Tibial nerve (tissue), 3 donors: ENCODE measurements around the gene NAT10.

ENCODE experiments used
- POLR2A ChIP-seq, 2 donors: fragments of 450-650 bp; IDR thresholded peaks; one replicate each; pipeline ENCODE4 v1.6.1; 2017; ENCODE audit warnings: antibody characterized with exemption in 2 of 2, mild to moderate bottlenecking in 2 of 2, moderate library complexity in 2 of 2
- TF ChIP-seq, protein P1 (sequence below), 5 experiments: fragments of 200-600 bp in 3 of 5; fragments of 450-650 bp in 2 of 5; sonication (generic) in 3 of 5; IDR thresholded peaks; one replicate each; pipeline ENCODE4 v1.5.1; 2016 to 2019; ENCODE audit warnings: antibody characterized with exemption in 5 of 5, mild to moderate bottlenecking in 3 of 5, moderate library complexity in 2 of 5

DNA sequence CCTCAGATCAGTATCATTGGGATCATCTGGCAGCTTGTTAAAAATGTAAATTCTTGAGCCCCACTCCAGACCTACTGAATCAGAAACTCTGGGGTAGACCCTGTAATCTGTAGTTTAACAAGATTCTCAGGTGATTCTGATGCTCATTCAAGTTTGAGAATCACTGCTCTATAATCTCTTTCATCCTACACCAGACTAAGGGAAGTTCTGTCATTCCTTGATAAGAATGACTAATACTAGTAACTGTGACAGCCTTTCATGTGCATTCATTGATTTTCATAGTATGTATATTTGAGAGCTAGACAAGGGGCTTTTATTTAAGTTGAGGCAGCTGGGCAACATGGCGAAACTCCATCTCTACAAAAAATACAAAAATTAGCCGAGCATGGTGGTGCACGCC is 30.0 kb downstream of the NAT10 start:
- TF ChIP-seq POLR2A (IDR thresholded peaks at IDR 0.05): no peak
- TF ChIP-seq, protein P1, sequence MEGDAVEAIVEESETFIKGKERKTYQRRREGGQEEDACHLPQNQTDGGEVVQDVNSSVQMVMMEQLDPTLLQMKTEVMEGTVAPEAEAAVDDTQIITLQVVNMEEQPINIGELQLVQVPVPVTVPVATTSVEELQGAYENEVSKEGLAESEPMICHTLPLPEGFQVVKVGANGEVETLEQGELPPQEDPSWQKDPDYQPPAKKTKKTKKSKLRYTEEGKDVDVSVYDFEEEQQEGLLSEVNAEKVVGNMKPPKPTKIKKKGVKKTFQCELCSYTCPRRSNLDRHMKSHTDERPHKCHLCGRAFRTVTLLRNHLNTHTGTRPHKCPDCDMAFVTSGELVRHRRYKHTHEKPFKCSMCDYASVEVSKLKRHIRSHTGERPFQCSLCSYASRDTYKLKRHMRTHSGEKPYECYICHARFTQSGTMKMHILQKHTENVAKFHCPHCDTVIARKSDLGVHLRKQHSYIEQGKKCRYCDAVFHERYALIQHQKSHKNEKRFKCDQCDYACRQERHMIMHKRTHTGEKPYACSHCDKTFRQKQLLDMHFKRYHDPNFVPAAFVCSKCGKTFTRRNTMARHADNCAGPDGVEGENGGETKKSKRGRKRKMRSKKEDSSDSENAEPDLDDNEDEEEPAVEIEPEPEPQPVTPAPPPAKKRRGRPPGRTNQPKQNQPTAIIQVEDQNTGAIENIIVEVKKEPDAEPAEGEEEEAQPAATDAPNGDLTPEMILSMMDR (IDR thresholded peaks at IDR 0.05): no peak
